WTC11 (cell line): Measurements from ENCODE around the gene AGBL4. TPM values are rescaled to one million over a fixed set of nuclear protein-coding genes. Genes with fewer than 3 reads are reported as not detected.

ENCODE experiments used
- ATAC-seq: fragments of 200-7000 bp; cut with Tn5 transposase; 2 replicates; pipeline ENCODE4 v1.10.0; 2021; ENCODE audit warnings: mild to moderate bottlenecking, moderate library complexity
- CTCF ChIA-PET: fragments of 300-600 bp; sonication (Branson Sonifier 250); formaldehyde crosslinking; loops from one replicate; lab custom pipeline; 2021; ENCODE audit warnings: antibody characterized with exemption; lab: Charles Lee
- POLR2A ChIA-PET: fragments of 350-600 bp; sonication (Branson Sonifier 250); formaldehyde crosslinking; loops from one replicate; lab custom pipeline; 2021; ENCODE audit warnings: antibody characterized with exemption; lab: Charles Lee
- DNase-seq: peaks from one replicate; pipeline ENCODE4 v3.0.0; 2021; ENCODE audit warnings: low spot score
- H3K27ac Mint-ChIP-seq: 2 replicates; pipeline ENCODE4 v1.8.0; 2021; ENCODE audit warnings: mixed read lengths
- H3K27me3 Mint-ChIP-seq: 2 replicates; pipeline ENCODE4 v1.8.0; 2021; ENCODE audit warnings: low read depth, mild to moderate bottlenecking, moderate library complexity, mixed read lengths
- H3K36me3 Mint-ChIP-seq: 2 replicates; pipeline ENCODE4 v1.8.0; 2021; ENCODE audit warnings: mixed read lengths
- H3K4me1 Mint-ChIP-seq: 2 replicates; pipeline ENCODE4 v1.8.0; 2022; ENCODE audit warnings: mixed read lengths
- H3K4me3 Mint-ChIP-seq: 2 replicates; pipeline ENCODE4 v1.8.0; 2021; ENCODE audit warnings: mild to moderate bottlenecking, moderate library complexity, mixed read lengths
- H3K9me3 Mint-ChIP-seq: 2 replicates; pipeline ENCODE4 v1.8.0; 2021; ENCODE audit warnings: mixed read lengths
- ETV6 ChIP-seq: sonication (generic); formaldehyde crosslinking; IDR thresholded peaks from 2 replicates; pipeline ENCODE4 v1.8.1; 2022; ENCODE audit warnings: mild to moderate bottlenecking, missing genetic modification reagents
- FOXK1 ChIP-seq: sonication (generic); formaldehyde crosslinking; IDR thresholded peaks from 2 replicates; pipeline ENCODE4 v1.8.0; 2022; ENCODE audit warnings: mild to moderate bottlenecking, moderate library complexity, missing genetic modification reagents
- NFATC4 ChIP-seq: fragments of 250-450 bp; sonication (Bioruptor Pico); IDR thresholded peaks from 2 replicates; pipeline ENCODE4 v1.9.0; 2021; ENCODE audit warnings: mild to moderate bottlenecking
- RELA ChIP-seq: sonication (generic); formaldehyde crosslinking; IDR thresholded peaks from 2 replicates; pipeline ENCODE4 v1.8.1; 2022; ENCODE audit warnings: missing genetic modification reagents, mild to moderate bottlenecking, borderline replicate concordance
- SMAD4 ChIP-seq: sonication (generic); formaldehyde crosslinking; IDR thresholded peaks from 2 replicates; pipeline ENCODE4 v1.8.0; 2022; ENCODE audit warnings: mild to moderate bottlenecking, missing genetic modification reagents
- TCF7 ChIP-seq: sonication (generic); formaldehyde crosslinking; IDR thresholded peaks from 2 replicates; pipeline ENCODE4 v1.8.0; 2022; ENCODE audit warnings: mild to moderate bottlenecking, low read depth, missing genetic modification reagents, moderate library complexity
- TP53 ChIP-seq: sonication (generic); formaldehyde crosslinking; IDR thresholded peaks from 2 replicates; pipeline ENCODE4 v1.8.1; 2023; ENCODE audit warnings: mild to moderate bottlenecking, missing genetic modification reagents
- ZNF219 ChIP-seq: sonication (generic); formaldehyde crosslinking; IDR thresholded peaks from 2 replicates; pipeline ENCODE4 v1.8.0; 2023; ENCODE audit warnings: missing genetic modification reagents, mild to moderate bottlenecking, borderline replicate concordance
- ZNF263 ChIP-seq: sonication (generic); formaldehyde crosslinking; IDR thresholded peaks from 2 replicates; pipeline ENCODE4 v1.8.1; 2022; ENCODE audit warnings: low read depth, mild to moderate bottlenecking, moderate library complexity, missing genetic modification reagents
- ZNF317 ChIP-seq: sonication (generic); formaldehyde crosslinking; IDR thresholded peaks from 2 replicates; pipeline ENCODE4 v1.8.1; 2023; ENCODE audit warnings: low read depth, mild to moderate bottlenecking, moderate library complexity, missing genetic modification reagents, borderline replicate concordance
- total RNA-seq: library from RNA; stranded (reverse); gene quantifications from 3 replicates; pipeline ENCODE4 v1.2.3, GENCODE V29; 2021
- TF ChIP-seq, protein P1 (sequence below): sonication (generic); formaldehyde crosslinking; IDR thresholded peaks from 2 replicates; pipeline ENCODE4 v1.8.1; 2022; ENCODE audit warnings: low read depth, mild to moderate bottlenecking, moderate library complexity, missing genetic modification reagents, borderline replicate concordance
- TF ChIP-seq, protein P2 (sequence below): sonication (generic); formaldehyde crosslinking; IDR thresholded peaks from 2 replicates; pipeline ENCODE4 v1.8.0; 2023; ENCODE audit warnings: missing genetic modification reagents, mild to moderate bottlenecking, borderline replicate concordance
- TF ChIP-seq, protein P3 (sequence below): sonication (generic); formaldehyde crosslinking; IDR thresholded peaks from 2 replicates; pipeline ENCODE4 v1.8.1; 2023; ENCODE audit warnings: mild to moderate bottlenecking, missing genetic modification reagents, moderate library complexity
- TF ChIP-seq, protein P4 (sequence below): sonication (generic); formaldehyde crosslinking; IDR thresholded peaks from 2 replicates; pipeline ENCODE4 v1.8.1; 2023; ENCODE audit warnings: mild to moderate bottlenecking, missing genetic modification reagents, borderline replicate concordance
- TF ChIP-seq, protein P5 (sequence below): fragments of 200-600 bp; IDR thresholded peaks from 2 replicates; pipeline ENCODE4 v1.8.0; 2022; ENCODE audit warnings: antibody characterized with exemption
- TF ChIP-seq, protein P6 (sequence below): fragments of 250-450 bp; sonication (Bioruptor Pico); conservative IDR thresholded peaks from 2 replicates; pipeline ENCODE4 v1.9.0; 2021; ENCODE audit warnings: mild to moderate bottlenecking
- TF ChIP-seq, protein P7 (sequence below): sonication (generic); formaldehyde crosslinking; IDR thresholded peaks from 2 replicates; pipeline ENCODE4 v1.8.0; 2022; ENCODE audit warnings: mild to moderate bottlenecking, missing genetic modification reagents
- TF ChIP-seq, protein P8 (sequence below): sonication (generic); formaldehyde crosslinking; IDR thresholded peaks from 2 replicates; pipeline ENCODE4 v1.8.1; 2022; ENCODE audit warnings: mild to moderate bottlenecking, missing genetic modification reagents, moderate library complexity, borderline replicate concordance
- TF ChIP-seq, protein P9 (sequence below): sonication (generic); formaldehyde crosslinking; IDR thresholded peaks from 2 replicates; pipeline ENCODE4 v1.8.1; 2023; ENCODE audit warnings: mild to moderate bottlenecking, missing genetic modification reagents

The AGBL4 gene
- total RNA-seq, 1 experiment from 2014 or later: 0.87 TPM

DNA sequence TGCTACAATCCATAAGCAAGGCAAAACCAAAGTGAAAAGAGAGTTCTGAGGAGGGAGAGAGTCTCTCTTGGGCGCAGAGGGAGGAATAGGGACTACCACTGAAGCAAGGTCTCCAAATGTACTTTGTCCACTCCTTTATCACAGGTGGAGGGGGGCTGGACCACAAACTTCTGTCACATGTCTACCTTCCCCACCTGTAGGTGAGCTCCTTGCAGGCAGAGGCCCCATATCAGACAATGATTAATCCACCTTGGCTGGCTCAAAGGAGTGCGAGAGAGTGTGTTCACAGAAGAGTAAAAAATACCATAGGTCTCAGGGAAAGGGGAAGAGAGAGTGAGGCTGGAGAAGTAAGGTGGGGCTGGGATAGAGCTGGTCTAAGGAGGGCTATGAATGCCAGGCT, 1251.5 kb downstream of the AGBL4 start (continued):
- TF ChIP-seq, protein P1, sequence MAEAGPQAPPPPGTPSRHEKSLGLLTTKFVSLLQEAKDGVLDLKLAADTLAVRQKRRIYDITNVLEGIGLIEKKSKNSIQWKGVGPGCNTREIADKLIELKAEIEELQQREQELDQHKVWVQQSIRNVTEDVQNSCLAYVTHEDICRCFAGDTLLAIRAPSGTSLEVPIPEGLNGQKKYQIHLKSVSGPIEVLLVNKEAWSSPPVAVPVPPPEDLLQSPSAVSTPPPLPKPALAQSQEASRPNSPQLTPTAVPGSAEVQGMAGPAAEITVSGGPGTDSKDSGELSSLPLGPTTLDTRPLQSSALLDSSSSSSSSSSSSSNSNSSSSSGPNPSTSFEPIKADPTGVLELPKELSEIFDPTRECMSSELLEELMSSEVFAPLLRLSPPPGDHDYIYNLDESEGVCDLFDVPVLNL (CRISPR knock-in tag): no peak
- TF ChIP-seq SMAD4 (CRISPR knock-in tag): no peak

DNA sequence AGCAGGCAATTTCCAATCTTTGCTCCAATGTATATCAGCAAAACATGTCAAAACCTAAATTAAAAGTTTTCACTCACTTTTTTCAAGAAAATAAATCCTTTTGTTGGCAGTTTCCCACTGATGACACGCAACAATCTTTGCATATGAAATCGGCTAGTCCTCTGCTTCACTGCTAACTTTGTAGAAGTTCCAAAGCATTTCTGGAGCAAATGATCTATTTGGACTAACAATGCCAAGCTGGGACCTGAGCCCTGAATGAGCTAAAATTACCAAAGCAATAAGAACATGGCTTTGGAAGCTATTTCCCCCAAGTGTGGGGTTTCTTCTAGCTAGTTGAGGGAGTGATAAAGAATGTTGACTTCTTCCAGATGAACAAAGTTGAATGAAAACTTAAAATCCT, 1252.2 kb downstream of the AGBL4 start:
- H3K36me3 Mint-ChIP-seq: no peaks in the 10 kb centered on the region
- H3K4me1 Mint-ChIP-seq: peaks cover 10% of the 10 kb centered on the region; the same call in 1 of the 2 replicates
- ATAC-seq (no peak), DNase-seq (no peak)
- ChIA-PET POLR2A (no interaction called here), CTCF (no interaction called here)
- H3K4me3 Mint-ChIP-seq: no peak overlapping the region
- H3K27ac Mint-ChIP-seq: no peak overlapping the region
- no peaks in the 10 kb centered on the region for H3K9me3 Mint-ChIP-seq
- H3K27me3 Mint-ChIP-seq: no peaks in the 10 kb centered on the region
- TF ChIP-seq, protein P2, sequence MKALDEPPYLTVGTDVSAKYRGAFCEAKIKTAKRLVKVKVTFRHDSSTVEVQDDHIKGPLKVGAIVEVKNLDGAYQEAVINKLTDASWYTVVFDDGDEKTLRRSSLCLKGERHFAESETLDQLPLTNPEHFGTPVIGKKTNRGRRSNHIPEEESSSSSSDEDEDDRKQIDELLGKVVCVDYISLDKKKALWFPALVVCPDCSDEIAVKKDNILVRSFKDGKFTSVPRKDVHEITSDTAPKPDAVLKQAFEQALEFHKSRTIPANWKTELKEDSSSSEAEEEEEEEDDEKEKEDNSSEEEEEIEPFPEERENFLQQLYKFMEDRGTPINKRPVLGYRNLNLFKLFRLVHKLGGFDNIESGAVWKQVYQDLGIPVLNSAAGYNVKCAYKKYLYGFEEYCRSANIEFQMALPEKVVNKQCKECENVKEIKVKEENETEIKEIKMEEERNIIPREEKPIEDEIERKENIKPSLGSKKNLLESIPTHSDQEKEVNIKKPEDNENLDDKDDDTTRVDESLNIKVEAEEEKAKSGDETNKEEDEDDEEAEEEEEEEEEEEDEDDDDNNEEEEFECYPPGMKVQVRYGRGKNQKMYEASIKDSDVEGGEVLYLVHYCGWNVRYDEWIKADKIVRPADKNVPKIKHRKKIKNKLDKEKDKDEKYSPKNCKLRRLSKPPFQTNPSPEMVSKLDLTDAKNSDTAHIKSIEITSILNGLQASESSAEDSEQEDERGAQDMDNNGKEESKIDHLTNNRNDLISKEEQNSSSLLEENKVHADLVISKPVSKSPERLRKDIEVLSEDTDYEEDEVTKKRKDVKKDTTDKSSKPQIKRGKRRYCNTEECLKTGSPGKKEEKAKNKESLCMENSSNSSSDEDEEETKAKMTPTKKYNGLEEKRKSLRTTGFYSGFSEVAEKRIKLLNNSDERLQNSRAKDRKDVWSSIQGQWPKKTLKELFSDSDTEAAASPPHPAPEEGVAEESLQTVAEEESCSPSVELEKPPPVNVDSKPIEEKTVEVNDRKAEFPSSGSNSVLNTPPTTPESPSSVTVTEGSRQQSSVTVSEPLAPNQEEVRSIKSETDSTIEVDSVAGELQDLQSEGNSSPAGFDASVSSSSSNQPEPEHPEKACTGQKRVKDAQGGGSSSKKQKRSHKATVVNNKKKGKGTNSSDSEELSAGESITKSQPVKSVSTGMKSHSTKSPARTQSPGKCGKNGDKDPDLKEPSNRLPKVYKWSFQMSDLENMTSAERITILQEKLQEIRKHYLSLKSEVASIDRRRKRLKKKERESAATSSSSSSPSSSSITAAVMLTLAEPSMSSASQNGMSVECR (CRISPR knock-in tag): no peak
- TF ChIP-seq RELA (CRISPR knock-in tag): no peak
- no peak for TF ChIP-seq NFATC4 (CRISPR knock-in tag)
- no peak for TF ChIP-seq ZNF317
- TF ChIP-seq, protein P3, sequence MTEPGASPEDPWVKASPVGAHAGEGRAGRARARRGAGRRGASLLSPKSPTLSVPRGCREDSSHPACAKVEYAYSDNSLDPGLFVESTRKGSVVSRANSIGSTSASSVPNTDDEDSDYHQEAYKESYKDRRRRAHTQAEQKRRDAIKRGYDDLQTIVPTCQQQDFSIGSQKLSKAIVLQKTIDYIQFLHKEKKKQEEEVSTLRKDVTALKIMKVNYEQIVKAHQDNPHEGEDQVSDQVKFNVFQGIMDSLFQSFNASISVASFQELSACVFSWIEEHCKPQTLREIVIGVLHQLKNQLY (CRISPR knock-in tag): no peak
- TF ChIP-seq, protein P4, sequence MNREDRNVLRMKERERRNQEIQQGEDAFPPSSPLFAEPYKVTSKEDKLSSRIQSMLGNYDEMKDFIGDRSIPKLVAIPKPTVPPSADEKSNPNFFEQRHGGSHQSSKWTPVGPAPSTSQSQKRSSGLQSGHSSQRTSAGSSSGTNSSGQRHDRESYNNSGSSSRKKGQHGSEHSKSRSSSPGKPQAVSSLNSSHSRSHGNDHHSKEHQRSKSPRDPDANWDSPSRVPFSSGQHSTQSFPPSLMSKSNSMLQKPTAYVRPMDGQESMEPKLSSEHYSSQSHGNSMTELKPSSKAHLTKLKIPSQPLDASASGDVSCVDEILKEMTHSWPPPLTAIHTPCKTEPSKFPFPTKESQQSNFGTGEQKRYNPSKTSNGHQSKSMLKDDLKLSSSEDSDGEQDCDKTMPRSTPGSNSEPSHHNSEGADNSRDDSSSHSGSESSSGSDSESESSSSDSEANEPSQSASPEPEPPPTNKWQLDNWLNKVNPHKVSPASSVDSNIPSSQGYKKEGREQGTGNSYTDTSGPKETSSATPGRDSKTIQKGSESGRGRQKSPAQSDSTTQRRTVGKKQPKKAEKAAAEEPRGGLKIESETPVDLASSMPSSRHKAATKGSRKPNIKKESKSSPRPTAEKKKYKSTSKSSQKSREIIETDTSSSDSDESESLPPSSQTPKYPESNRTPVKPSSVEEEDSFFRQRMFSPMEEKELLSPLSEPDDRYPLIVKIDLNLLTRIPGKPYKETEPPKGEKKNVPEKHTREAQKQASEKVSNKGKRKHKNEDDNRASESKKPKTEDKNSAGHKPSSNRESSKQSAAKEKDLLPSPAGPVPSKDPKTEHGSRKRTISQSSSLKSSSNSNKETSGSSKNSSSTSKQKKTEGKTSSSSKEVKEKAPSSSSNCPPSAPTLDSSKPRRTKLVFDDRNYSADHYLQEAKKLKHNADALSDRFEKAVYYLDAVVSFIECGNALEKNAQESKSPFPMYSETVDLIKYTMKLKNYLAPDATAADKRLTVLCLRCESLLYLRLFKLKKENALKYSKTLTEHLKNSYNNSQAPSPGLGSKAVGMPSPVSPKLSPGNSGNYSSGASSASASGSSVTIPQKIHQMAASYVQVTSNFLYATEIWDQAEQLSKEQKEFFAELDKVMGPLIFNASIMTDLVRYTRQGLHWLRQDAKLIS: no peak
- TF ChIP-seq FOXK1 (CRISPR knock-in tag): no peak
- TF ChIP-seq, protein P5, sequence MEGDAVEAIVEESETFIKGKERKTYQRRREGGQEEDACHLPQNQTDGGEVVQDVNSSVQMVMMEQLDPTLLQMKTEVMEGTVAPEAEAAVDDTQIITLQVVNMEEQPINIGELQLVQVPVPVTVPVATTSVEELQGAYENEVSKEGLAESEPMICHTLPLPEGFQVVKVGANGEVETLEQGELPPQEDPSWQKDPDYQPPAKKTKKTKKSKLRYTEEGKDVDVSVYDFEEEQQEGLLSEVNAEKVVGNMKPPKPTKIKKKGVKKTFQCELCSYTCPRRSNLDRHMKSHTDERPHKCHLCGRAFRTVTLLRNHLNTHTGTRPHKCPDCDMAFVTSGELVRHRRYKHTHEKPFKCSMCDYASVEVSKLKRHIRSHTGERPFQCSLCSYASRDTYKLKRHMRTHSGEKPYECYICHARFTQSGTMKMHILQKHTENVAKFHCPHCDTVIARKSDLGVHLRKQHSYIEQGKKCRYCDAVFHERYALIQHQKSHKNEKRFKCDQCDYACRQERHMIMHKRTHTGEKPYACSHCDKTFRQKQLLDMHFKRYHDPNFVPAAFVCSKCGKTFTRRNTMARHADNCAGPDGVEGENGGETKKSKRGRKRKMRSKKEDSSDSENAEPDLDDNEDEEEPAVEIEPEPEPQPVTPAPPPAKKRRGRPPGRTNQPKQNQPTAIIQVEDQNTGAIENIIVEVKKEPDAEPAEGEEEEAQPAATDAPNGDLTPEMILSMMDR: no peak
- TF ChIP-seq, protein P6, sequence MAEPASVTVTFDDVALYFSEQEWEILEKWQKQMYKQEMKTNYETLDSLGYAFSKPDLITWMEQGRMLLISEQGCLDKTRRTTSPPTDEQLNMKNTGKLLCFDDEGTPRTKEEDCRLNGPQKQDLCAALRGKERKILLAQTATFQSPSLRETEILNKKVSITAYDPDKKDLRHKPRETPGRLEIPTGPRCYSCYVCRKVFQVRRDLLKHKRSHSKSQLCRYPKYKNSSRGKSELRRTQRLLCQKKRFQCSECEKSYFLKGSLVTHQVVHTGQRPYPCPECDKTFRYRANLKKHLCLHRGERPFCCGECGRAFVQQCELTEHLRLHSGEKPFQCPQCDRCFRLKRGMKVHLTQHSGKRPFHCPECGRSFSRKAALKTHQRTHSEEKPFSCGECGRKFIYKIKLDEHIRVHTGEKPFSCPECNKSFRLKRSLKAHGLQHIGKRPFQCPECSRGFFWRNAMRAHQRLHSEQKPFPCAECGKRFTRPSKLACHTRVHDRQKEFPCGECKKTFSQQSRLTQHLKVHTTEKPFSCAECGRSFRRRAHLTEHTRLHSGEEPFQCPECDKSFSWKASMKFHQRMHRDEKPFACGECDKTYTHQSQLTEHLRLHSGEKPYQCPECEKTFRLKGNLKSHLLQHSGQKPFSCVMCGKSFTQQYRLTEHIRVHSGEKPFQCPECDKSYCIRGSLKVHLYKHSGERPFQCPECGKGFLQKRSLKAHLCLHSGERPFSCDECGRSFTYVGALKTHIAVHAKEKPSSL (CRISPR knock-in tag): no peak
- no peak for TF ChIP-seq ZNF263 (CRISPR knock-in tag)
- TF ChIP-seq TP53 (CRISPR knock-in tag): no peak
- no peak for TF ChIP-seq ZNF219 (CRISPR knock-in tag)
- TF ChIP-seq, protein P7, sequence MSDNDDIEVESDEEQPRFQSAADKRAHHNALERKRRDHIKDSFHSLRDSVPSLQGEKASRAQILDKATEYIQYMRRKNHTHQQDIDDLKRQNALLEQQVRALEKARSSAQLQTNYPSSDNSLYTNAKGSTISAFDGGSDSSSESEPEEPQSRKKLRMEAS: no peak
- TF ChIP-seq, protein P8, sequence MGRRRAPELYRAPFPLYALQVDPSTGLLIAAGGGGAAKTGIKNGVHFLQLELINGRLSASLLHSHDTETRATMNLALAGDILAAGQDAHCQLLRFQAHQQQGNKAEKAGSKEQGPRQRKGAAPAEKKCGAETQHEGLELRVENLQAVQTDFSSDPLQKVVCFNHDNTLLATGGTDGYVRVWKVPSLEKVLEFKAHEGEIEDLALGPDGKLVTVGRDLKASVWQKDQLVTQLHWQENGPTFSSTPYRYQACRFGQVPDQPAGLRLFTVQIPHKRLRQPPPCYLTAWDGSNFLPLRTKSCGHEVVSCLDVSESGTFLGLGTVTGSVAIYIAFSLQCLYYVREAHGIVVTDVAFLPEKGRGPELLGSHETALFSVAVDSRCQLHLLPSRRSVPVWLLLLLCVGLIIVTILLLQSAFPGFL (CRISPR knock-in tag): no peak
- no peak for TF ChIP-seq ETV6
- no peak for TF ChIP-seq TCF7
- TF ChIP-seq, protein P9, sequence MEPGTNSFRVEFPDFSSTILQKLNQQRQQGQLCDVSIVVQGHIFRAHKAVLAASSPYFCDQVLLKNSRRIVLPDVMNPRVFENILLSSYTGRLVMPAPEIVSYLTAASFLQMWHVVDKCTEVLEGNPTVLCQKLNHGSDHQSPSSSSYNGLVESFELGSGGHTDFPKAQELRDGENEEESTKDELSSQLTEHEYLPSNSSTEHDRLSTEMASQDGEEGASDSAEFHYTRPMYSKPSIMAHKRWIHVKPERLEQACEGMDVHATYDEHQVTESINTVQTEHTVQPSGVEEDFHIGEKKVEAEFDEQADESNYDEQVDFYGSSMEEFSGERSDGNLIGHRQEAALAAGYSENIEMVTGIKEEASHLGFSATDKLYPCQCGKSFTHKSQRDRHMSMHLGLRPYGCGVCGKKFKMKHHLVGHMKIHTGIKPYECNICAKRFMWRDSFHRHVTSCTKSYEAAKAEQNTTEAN (CRISPR knock-in tag): no peak
